Measurements from ENCODE around the gene CST5. TPM values are rescaled to one million over a fixed set of nuclear protein-coding genes. Genes with fewer than 3 reads are reported as not detected.

CST5 gene
- total and polyA plus RNA-seq, 2 donors (not counting 3 experiments of a cell fraction or from before 2014, with no cell fraction given), result not detected

DNA sequence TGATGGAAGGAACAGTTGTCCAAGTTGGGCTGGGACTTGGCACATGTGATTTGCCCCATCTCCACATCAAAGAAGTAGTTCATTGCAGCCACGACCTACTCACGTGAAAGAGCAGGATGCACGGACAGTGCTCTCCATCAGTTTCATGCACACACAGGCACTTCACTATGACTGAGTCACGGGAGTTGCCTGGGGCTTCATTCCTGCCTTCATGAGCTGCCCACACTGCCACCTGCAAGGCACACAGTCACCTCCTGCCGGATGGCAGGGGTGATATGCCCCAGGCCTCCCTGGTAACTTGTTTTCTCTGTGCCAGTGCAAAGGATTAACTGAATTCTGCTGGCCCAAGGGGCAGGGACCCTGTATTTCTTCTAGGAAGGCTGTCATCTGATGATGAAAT lies 22.8 kb downstream of the CST5 start:
- H3K27me3 ChIP-seq (ENCODE audit: control insufficient read depth in 2 of 2, insufficient read depth in 2 of 2, low read length in 2 of 2), result no peaks in the 10 kb centered on the region
- no peaks in the 10 kb centered on the region for H3K79me2 ChIP-seq (ENCODE audit: control insufficient read depth, insufficient read depth, low read length)
- H2AFZ ChIP-seq (ENCODE audit: low read depth, low read length), result no peak overlapping the region
- POLR2A ChIA-PET, result no interaction called here
- CTCF ChIA-PET, result no interaction called here
- no peak overlapping the region for H3K4me2 ChIP-seq (ENCODE audit: insufficient read depth, low read length)
- dilution Hi-C loops (cut with MboI; ENCODE audit: extremely low pct_ligation_motif_present, low sequenced_read_pairs), result no loop called here
- no peaks in the 10 kb centered on the region for H4K20me1 ChIP-seq (replicated peaks; ENCODE audit: control insufficient read depth, extremely low read depth, insufficient read depth, low read length)
- DNase-seq (ENCODE audit: low read depth, low spot score) (no peak), FAIRE-seq (no peak)
- intact Hi-C loops (cut with micrococcal nuclease), result no loop called here
- no peaks in the 10 kb centered on the region for H3K36me3 ChIP-seq (ENCODE audit: control insufficient read depth in 2 of 2, extremely low read depth in 1 of 2, insufficient read depth in 2 of 2, low read length in 2 of 2)
- H3K4me1 ChIP-seq (ENCODE audit: control insufficient read depth, extremely low read depth, insufficient read depth, low read length), result no peaks in the 10 kb centered on the region
- no peaks in the 10 kb centered on the region for H3K9me1 ChIP-seq (replicated peaks; ENCODE audit: control insufficient read depth, extremely low read depth, insufficient read depth, low read length)
- no peak overlapping the region for H3K9ac ChIP-seq (replicated peaks; ENCODE audit: extremely low read depth, insufficient read depth, low read length)
- H3K27ac ChIP-seq (ENCODE audit: insufficient read depth, low read depth, low read length), result no peak overlapping the region
- no peaks in the 10 kb centered on the region for H3K9me3 ChIP-seq (replicated peaks; ENCODE audit: control insufficient read depth, insufficient read depth, low read length)
- TF ChIP-seq, protein P1, sequence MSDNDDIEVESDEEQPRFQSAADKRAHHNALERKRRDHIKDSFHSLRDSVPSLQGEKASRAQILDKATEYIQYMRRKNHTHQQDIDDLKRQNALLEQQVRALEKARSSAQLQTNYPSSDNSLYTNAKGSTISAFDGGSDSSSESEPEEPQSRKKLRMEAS (IDR thresholded peaks at IDR 0.05; ENCODE audit: insufficient read depth, insufficient read length), result no peak
- TF ChIP-seq GATA2 (IDR thresholded peaks at IDR 0.05; ENCODE audit: insufficient read depth, insufficient read length, low read depth, low read length) (no peak), MYC (IDR thresholded peaks at IDR 0.05; ENCODE audit: low read depth, low read length) (no peak), POLR2AphosphoS5 (IDR thresholded peaks at IDR 0.05; ENCODE audit: insufficient read depth, low read depth, low read length) (no peak), FOS (IDR thresholded peaks at IDR 0.05; ENCODE audit: borderline replicate concordance, insufficient read depth, low read length) (no peak), POLR2A (IDR thresholded peaks at IDR 0.05; ENCODE audit: low read depth, low read length) (no peak), EZH2 (IDR thresholded peaks at IDR 0.05; ENCODE audit: borderline replicate concordance, low read depth, low read length, severe bottlenecking) (no peak), JUN (IDR thresholded peaks at IDR 0.05; ENCODE audit: borderline replicate concordance, insufficient read depth, insufficient read length, low read depth) (no peak)
- TF ChIP-seq, protein P2, sequence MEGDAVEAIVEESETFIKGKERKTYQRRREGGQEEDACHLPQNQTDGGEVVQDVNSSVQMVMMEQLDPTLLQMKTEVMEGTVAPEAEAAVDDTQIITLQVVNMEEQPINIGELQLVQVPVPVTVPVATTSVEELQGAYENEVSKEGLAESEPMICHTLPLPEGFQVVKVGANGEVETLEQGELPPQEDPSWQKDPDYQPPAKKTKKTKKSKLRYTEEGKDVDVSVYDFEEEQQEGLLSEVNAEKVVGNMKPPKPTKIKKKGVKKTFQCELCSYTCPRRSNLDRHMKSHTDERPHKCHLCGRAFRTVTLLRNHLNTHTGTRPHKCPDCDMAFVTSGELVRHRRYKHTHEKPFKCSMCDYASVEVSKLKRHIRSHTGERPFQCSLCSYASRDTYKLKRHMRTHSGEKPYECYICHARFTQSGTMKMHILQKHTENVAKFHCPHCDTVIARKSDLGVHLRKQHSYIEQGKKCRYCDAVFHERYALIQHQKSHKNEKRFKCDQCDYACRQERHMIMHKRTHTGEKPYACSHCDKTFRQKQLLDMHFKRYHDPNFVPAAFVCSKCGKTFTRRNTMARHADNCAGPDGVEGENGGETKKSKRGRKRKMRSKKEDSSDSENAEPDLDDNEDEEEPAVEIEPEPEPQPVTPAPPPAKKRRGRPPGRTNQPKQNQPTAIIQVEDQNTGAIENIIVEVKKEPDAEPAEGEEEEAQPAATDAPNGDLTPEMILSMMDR (IDR thresholded peaks at IDR 0.05; ENCODE audit: extremely low read depth in 1 of 2, insufficient read depth in 1 of 2, low read depth in 1 of 2, low read length in 2 of 2), result no peak
- no peak overlapping the region for H3K4me3 ChIP-seq (replicated peaks in 1 of 3; ENCODE audit: insufficient read depth in 1 of 3, low read depth in 1 of 3, low read length in 3 of 3)
- BruUV-seq (replicated peaks), result no TSS peak

Data from endothelial cell of umbilical vein (primary cell).